ENCODE results near the gene KCND3.

GRCh38 chr1:111747282-111747734 lies 242.2 kb downstream of the KCND3 start:
- TF ChIP-seq CTCF (IDR thresholded peaks at IDR 0.05) (no peak), POLR2A (IDR thresholded peaks at IDR 0.05) (no peak)

All from lower leg skin (tissue), 3 donors.